ENCODE measurements around the gene CLEC7A. TPM values are rescaled to one million over a fixed set of nuclear protein-coding genes. Genes with fewer than 3 reads are reported as not detected.

The CLEC7A gene
- total RNA-seq, 1 experiment from 2014 or later: not detected

- Histone ChIP-seq H3K9ac (ENCODE audit: extremely low read depth, insufficient read length, low read length) (no peak overlapping the region), H3K4me1 (ENCODE audit: insufficient read depth, low read length) (no peaks in the 10 kb centered on the region), H3K9me3 (ENCODE audit: control insufficient read depth, low read depth, low read length) (no peaks in the 10 kb centered on the region), H2AFZ (ENCODE audit: low read length) (no peak overlapping the region), H4K20me1 (ENCODE audit: control insufficient read depth, insufficient read depth, insufficient read length) (no peaks in the 10 kb centered on the region), H2BK120ac (ENCODE audit: low read depth, low read length, poor library complexity, severe bottlenecking) (no peak overlapping the region), H3K18ac (ENCODE audit: insufficient read length, low read depth, low read length) (no peak overlapping the region), H4K91ac (ENCODE audit: insufficient read length, low read depth, low read length) (no peak overlapping the region), H4K8ac (replicated peaks; ENCODE audit: insufficient read length, low read depth, low read length) (no peak overlapping the region), H2AK5ac (ENCODE audit: insufficient read length, low read length) (no peak overlapping the region), H3K56ac (ENCODE audit: insufficient read length, low read depth, low read length) (no peak overlapping the region), H3K79me2 (ENCODE audit: insufficient read depth, low read length) (no peaks in the 10 kb centered on the region), H3K27ac (ENCODE audit: insufficient read length, low read depth, low read length) (no peak overlapping the region), H3K23ac (ENCODE audit: insufficient read length, low read depth, low read length) (no peak overlapping the region), H2BK5ac (ENCODE audit: insufficient read length, low read length) (no peak overlapping the region), H3K4me2 (ENCODE audit: insufficient read depth, insufficient read length, low read length) (no peak overlapping the region), H3K79me1 (ENCODE audit: insufficient read depth, low read depth, low read length, poor library complexity, severe bottlenecking) (no peaks in the 10 kb centered on the region), H4K5ac (ENCODE audit: insufficient read length, low read depth, low read length) (no peak overlapping the region), H3T11ph (ENCODE audit: low read length) (no peak overlapping the region), H2BK15ac (ENCODE audit: low read depth, low read length) (no peak overlapping the region), H3K4ac (ENCODE audit: low read depth, low read length) (no peak overlapping the region), H3K27me3 (ENCODE audit: insufficient read depth, low read length) (no peaks in the 10 kb centered on the region; the same call in 1 of the 2 replicates), H2BK12ac (ENCODE audit: insufficient read length, low read depth, low read length) (no peak overlapping the region), H2BK20ac (ENCODE audit: low read depth, low read length, poor library complexity, severe bottlenecking) (no peak overlapping the region), H3K23me2 (ENCODE audit: insufficient read length, low read depth, low read length, poor library complexity, severe bottlenecking) (no peaks in the 10 kb centered on the region), H3K14ac (ENCODE audit: insufficient read depth, low read length) (no peak overlapping the region)
- H3K4me3 Mint-ChIP-seq: no peak overlapping the region
- H3K4me1 Mint-ChIP-seq: no peaks in the 10 kb centered on the region
- no peak for TF ChIP-seq CTCF (conservative IDR thresholded peaks at IDR 0.05)
- H3K9me3 Mint-ChIP-seq: no peaks in the 10 kb centered on the region
- H3K27me3 Mint-ChIP-seq (ENCODE audit: low read depth): no peaks in the 10 kb centered on the region
- H3K27ac Mint-ChIP-seq: no peak overlapping the region
- DNase-seq: no peak
- no peaks in the 10 kb centered on the region for H3K36me3 Mint-ChIP-seq (ENCODE audit: insufficient read depth in 1 of 3, low read depth in 3 of 3)
These were observed 54.5 kb downstream of the CLEC7A start for GRCh38 chr12:10075451-10075850.
